ENCODE measurements around the gene HEATR5B.

Gene HEATR5B

GRCh38 chr2:36973320-36973719 is 110.9 kb downstream of the HEATR5B start:
- TF ChIP-seq TAF1 (IDR thresholded peaks at IDR 0.05; ENCODE audit: borderline replicate concordance, low read depth, low read length) (no peak), POLR2A (IDR thresholded peaks at IDR 0.05; ENCODE audit: low read depth, low read length) (no peak), POLR2AphosphoS5 (IDR thresholded peaks at IDR 0.05; ENCODE audit: low read depth, low read length) (no peak)
- DNase-seq (ENCODE audit: insufficient read length) (no peak), FAIRE-seq (no peak)

GRCh38 chr2:36971990-36972389 is 112.2 kb downstream of the HEATR5B start:
- TF ChIP-seq POLR2AphosphoS5 (IDR thresholded peaks at IDR 0.05; ENCODE audit: low read depth, low read length) (no peak), POLR2A (IDR thresholded peaks at IDR 0.05; ENCODE audit: low read depth, low read length) (no peak), TAF1 (IDR thresholded peaks at IDR 0.05; ENCODE audit: borderline replicate concordance, low read depth, low read length) (no peak)
- FAIRE-seq (no peak), DNase-seq (ENCODE audit: insufficient read length) (no peak)

GRCh38 chr2:36967236-36967876 is 116.8 kb downstream of the HEATR5B start:
- no peak for TF ChIP-seq POLR2A (IDR thresholded peaks at IDR 0.05; ENCODE audit: low read depth, low read length)
- no peak for TF ChIP-seq POLR2AphosphoS5 (IDR thresholded peaks at IDR 0.05; ENCODE audit: low read depth, low read length)
- TF ChIP-seq TAF1 (IDR thresholded peaks at IDR 0.05; ENCODE audit: borderline replicate concordance, low read depth, low read length) = no peak
- FAIRE-seq (no peak), DNase-seq (ENCODE audit: insufficient read length) (no peak)

- FAIRE-seq (peak; percentile 94), DNase-seq (ENCODE audit: insufficient read length) (peak; percentile 93)
- TF ChIP-seq TAF1 (IDR thresholded peaks at IDR 0.05; ENCODE audit: borderline replicate concordance, low read depth, low read length) (no peak), POLR2A (IDR thresholded peaks at IDR 0.05; ENCODE audit: low read depth, low read length) (peak; percentile 91), POLR2AphosphoS5 (IDR thresholded peaks at IDR 0.05; ENCODE audit: low read depth, low read length) (peak; percentile 82)
These were observed 117.6 kb downstream of the HEATR5B start, which contains the start of gene STRN for GRCh38 chr2:36966370-36967235. TSS of gene STRN (minus strand) at chr2:36966536. CDS start at chr2:36966463, 73 bp downstream.

GRCh38 chr2:36965751-36966369 is 118.3 kb downstream of the HEATR5B start:
- peak; percentile 51 for FAIRE-seq
- TF ChIP-seq POLR2AphosphoS5 (IDR thresholded peaks at IDR 0.05; ENCODE audit: low read depth, low read length) = no peak
- TF ChIP-seq TAF1 (IDR thresholded peaks at IDR 0.05; ENCODE audit: borderline replicate concordance, low read depth, low read length) = no peak
- no peak for TF ChIP-seq POLR2A (IDR thresholded peaks at IDR 0.05; ENCODE audit: low read depth, low read length)
- peak; percentile 9 for DNase-seq (ENCODE audit: insufficient read length)

GRCh38 chr2:36965206-36965605 is 119.0 kb downstream of the HEATR5B start:
- FAIRE-seq (no peak), DNase-seq (ENCODE audit: insufficient read length) (no peak)
- TF ChIP-seq POLR2A (IDR thresholded peaks at IDR 0.05; ENCODE audit: low read depth, low read length) = no peak
- no peak for TF ChIP-seq TAF1 (IDR thresholded peaks at IDR 0.05; ENCODE audit: borderline replicate concordance, low read depth, low read length)
- no peak for TF ChIP-seq POLR2AphosphoS5 (IDR thresholded peaks at IDR 0.05; ENCODE audit: low read depth, low read length)

GRCh38 chr2:36964496-36965058 is 119.6 kb downstream of the HEATR5B start:
- TF ChIP-seq POLR2AphosphoS5 (IDR thresholded peaks at IDR 0.05; ENCODE audit: low read depth, low read length) = no peak
- TF ChIP-seq TAF1 (IDR thresholded peaks at IDR 0.05; ENCODE audit: borderline replicate concordance, low read depth, low read length) = no peak
- TF ChIP-seq POLR2A (IDR thresholded peaks at IDR 0.05; ENCODE audit: low read depth, low read length) = no peak
- no peak for FAIRE-seq
- no peak for DNase-seq (ENCODE audit: insufficient read length)

- DNase-seq (ENCODE audit: insufficient read length) (no peak), FAIRE-seq (no peak)
- no peak for TF ChIP-seq TAF1 (IDR thresholded peaks at IDR 0.05; ENCODE audit: borderline replicate concordance, low read depth, low read length)
- TF ChIP-seq POLR2AphosphoS5 (IDR thresholded peaks at IDR 0.05; ENCODE audit: low read depth, low read length) = no peak
- no peak for TF ChIP-seq POLR2A (IDR thresholded peaks at IDR 0.05; ENCODE audit: low read depth, low read length)
These were observed 120.4 kb downstream of the HEATR5B start for GRCh38 chr2:36963734-36964133.

- TF ChIP-seq TAF1 (IDR thresholded peaks at IDR 0.05; ENCODE audit: borderline replicate concordance, low read depth, low read length) = no peak
- no peak for TF ChIP-seq POLR2A (IDR thresholded peaks at IDR 0.05; ENCODE audit: low read depth, low read length)
- no peak for TF ChIP-seq POLR2AphosphoS5 (IDR thresholded peaks at IDR 0.05; ENCODE audit: low read depth, low read length)
- DNase-seq (ENCODE audit: insufficient read length) (no peak), FAIRE-seq (no peak)
These were observed 121.1 kb downstream of the HEATR5B start for GRCh38 chr2:36963106-36963505.

GRCh38 chr2:36960773-36961172 is 123.4 kb downstream of the HEATR5B start:
- TF ChIP-seq POLR2AphosphoS5 (IDR thresholded peaks at IDR 0.05; ENCODE audit: low read depth, low read length) (no peak), POLR2A (IDR thresholded peaks at IDR 0.05; ENCODE audit: low read depth, low read length) (no peak), TAF1 (IDR thresholded peaks at IDR 0.05; ENCODE audit: borderline replicate concordance, low read depth, low read length) (no peak)
- DNase-seq (ENCODE audit: insufficient read length) = no peak
- FAIRE-seq = no peak
